ENCODE measurements around the gene PABPN1.

Gene PABPN1

GRCh38 chr14:23326491-23327332 is 5.5 kb downstream of the PABPN1 start:
- no peak for DNase-seq (ENCODE audit: low read depth in 2 of 2)

DNA sequence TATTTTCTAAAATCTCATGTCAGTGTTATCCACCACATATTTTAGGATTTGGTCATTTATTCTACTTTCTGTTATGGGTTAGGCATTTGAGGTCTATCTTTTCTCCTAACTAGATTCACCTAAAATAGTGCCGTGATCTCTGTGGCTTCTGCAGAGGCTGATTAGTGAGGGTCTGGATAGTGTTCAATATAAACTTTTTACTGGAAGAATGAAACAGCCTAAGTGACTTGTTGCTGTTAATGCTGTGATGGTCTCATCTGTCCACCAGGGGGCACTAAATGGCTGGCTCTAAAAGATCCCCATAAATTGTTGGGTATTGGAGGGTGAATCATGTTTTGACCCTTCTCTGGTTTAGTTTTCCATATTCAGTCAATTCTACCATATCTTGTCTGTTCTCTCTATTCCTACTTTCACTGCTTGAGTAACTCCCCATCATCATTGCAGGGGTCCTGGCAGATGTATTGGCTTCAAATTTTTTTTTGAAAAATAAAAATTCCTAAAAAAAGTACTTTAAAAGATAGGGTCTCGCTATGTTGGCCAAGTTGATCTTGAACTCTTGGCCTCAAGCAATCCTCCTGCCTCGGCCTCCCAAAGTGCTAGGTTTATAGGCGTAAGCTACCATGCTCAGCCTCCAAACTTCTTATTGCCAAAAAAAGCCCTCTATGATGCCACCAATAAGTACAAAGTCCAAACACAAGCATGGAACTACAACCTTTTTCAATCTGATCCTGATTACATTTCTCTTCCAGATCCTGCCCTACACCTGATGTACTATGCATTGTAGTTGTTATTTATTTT is 6.9 kb downstream of the PABPN1 start:
- DNase-seq (ENCODE audit: low read depth in 2 of 2): peak; percentile 30 to 48

DNA sequence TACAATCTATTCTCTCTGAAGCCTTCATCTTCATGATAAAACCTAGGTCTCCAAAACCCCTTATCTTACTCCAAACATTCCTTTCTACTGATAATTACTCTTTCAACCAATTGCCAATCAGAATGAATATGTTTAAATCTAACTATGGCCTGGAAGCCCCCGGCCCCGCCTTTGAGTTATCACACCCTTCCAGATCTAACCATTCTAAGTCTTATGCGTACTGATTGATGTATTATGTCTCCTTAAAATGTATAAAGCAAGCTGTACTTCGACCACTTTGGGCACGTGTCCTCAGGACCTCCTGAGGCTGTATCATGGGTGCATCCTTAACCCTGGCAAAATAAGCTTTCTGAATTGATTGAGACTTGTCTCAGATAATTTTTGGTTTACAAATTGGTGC is 14.4 kb downstream of the PABPN1 start:
- no peak for DNase-seq (ENCODE audit: low read depth in 2 of 2)

- no peak for DNase-seq (ENCODE audit: low read depth in 2 of 2)
Measured at GRCh38 chr14:23339506-23340268, 18.4 kb downstream of the PABPN1 start.

DNA sequence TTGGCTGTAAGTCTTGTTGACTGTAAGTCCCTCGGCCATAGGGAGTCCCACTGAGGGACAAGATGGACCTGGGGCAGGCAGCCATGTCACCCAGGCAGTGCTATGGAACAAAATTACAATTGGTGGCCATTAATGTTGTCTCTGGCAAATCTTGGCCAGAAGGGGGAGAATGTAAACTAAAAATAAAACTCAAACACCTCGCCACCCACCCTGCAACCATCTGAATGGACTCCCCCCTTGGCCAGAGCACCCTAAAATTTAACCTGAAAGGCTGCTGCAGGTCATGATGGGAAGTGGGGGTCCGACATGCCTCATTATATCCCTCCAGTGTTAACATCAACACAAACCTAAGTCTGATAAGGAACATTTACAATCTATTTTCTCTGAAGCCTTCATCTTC is 23.2 kb downstream of the PABPN1 start:
- no peak for DNase-seq (ENCODE audit: low read depth in 2 of 2)

- no peak for DNase-seq (ENCODE audit: low read depth in 2 of 2)
Measured at GRCh38 chr14:23345987-23346692, 24.9 kb downstream of the PABPN1 start.

GRCh38 chr14:23346693-23347405 is 25.6 kb downstream of the PABPN1 start:
- DNase-seq (ENCODE audit: low read depth in 2 of 2): no peak

GRCh38 chr14:23347406-23348296 is 26.4 kb downstream of the PABPN1 start:
- no peak for DNase-seq (ENCODE audit: low read depth in 2 of 2)

DNA sequence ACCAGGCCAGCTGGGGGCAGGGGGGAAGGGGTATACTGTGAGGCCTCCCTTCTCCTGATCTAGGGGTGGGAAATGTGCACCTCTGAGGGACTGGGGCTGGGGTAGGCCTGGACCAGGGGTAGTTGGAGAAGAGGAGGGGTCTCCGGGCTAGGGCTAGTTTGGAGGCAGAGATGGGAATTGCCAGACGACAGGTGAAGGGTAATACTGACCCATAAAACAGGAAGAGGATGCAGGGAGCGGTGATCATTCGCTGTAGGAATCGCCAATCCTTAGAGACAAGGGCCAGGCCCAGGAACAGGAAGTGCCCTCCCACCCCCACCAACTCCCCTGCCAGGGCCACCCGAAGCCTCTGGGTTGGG is 27.0 kb downstream of the PABPN1 start:
- no peak for DNase-seq (ENCODE audit: low read depth in 2 of 2)

DNA sequence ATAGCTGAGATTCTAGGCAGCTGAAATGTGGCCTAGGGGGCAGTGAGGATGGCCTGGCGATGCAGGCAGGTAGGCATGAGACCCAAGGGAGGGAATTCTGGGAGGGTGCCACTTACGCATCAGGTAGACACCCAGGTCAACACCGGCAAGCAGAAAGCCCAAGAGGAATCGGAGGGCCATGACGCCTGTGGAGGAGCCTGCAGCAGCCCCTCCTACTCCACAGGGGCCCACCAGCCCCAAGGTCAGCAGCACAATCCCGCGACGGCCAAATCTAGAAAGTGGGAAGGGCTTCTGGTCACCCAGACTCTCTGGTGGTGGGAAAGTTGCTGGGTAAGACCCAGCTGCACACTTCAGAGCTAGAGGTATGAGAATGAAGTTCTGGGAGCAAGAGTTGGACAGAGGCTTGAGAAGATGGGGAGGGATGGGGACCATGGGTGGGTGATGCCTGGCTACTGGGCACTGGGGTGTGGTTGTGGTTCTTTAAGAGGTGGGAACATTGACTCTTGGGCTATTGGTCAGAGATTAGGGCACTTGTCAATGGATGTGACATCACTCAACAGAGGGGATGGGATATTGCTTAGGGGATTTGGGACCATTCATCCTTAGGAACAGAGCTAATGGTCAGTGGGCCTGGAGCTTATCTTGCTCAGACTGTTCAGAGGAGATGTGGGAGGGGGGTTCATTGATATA is 28.0 kb downstream of the PABPN1 start:
- DNase-seq (ENCODE audit: low read depth in 2 of 2): no peak

DNA sequence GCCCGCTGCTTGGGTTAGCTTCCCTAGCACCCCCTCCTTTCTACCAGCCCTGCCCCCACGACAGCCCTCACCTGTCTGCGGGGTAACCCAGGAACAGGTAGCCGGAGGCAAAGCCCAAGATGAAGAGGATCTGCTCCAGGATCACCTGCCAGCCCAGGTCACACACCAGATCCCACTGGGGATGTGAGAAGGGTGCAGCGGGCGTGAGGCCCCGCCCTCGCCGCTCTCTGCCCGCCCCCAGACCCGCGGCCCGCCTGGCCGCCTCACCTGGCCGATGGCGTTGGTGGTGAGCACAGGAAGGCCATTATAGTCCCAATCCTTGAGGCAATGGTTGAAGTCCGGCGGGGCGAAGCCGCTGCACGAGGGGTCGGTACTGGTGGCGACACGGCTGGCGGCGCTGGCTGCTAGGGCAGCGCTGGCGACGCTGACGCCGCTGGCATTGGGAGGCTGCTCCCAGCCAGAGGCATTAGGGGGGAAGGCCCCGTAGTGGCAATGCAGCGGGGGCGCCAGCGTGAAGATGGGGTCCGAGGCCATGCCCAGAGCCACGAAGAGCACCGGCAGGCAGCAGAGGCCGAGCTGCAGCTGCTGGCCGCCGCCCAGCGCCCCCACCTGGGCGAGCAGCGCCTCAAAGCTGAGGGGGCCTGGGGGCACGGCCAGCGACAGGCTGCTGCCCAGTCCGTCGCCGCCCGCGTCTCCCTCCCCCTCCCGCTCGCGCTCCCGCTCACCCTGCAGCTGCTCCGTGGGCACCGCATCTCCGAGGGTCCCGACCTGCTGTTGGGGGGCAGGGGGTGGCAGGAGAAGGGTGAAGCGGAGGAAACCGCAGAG is 30.6 kb downstream of the PABPN1 start:
- no peak for DNase-seq (ENCODE audit: low read depth in 2 of 2)

- DNase-seq (ENCODE audit: low read depth in 2 of 2): peak; percentile 12 to 13
Measured at GRCh38 chr14:23352506-23353432, 31.5 kb downstream of the PABPN1 start, which contains the start of gene SLC22A17. SLC22A17 (minus strand) TSS chr14:23352887.

DNA sequence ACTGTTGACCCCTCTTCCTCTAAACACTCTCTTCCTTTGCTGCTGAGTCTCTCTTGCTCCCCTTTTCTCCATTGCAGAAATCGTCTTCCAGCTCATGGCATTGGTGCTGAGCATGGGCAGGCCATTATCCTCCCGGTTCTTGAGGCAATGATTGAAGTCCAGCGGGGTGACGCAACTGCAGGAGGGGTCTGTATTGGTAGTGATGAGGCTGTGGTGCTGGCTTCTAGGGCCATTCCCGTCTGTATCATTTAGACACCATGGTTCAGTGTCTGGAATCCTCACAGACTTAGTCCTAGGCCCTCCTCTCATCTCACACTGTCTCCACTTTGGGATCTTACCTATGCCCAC is 32.1 kb downstream of the PABPN1 start:
- DNase-seq (ENCODE audit: low read depth in 2 of 2): no peak

- DNase-seq (ENCODE audit: low read depth in 2 of 2): no peak
Measured at GRCh38 chr14:23354990-23355389, 33.7 kb downstream of the PABPN1 start.

GRCh38 chr14:23355871-23356435 is 34.7 kb downstream of the PABPN1 start:
- no peak for DNase-seq (ENCODE audit: low read depth in 2 of 2)

DNA sequence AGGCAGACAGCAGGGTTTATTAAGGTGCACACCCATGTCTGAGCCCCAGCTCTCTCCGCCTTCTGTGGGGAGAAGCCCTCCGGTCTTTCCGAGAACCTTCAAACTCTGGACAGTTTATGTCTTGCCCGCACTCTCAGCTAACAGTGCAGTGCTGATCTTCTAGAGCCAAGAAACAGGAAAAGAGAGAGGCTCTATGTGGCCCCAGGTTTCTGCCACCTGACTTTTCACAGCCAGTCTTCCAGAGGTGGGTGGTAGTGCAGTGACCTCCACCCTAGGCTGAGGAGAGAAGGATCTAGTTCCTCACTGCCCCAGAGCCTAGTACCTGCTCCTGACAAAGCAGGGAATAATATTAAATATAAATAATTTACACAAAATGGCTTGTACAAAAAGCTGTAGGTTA is 35.4 kb downstream of the PABPN1 start:
- no peak for DNase-seq (ENCODE audit: low read depth in 2 of 2)

GRCh38 chr14:23357261-23357660 is 36.0 kb downstream of the PABPN1 start:
- no peak for DNase-seq (ENCODE audit: low read depth in 2 of 2)
